Ascending aorta (tissue), 2 donors: ENCODE results near the gene FNDC11. TPM values are rescaled to one million over a fixed set of nuclear protein-coding genes. Genes with fewer than 3 reads are reported as not detected.

Source experiments
- DNase-seq, 2 donors: peaks; one replicate each; pipeline ENCODE4 v3.0.0-alpha.2; 2019; ENCODE audit warnings: low spot score in 2 of 2
- H3K27ac ChIP-seq, 2 donors: fragments of 200-600 bp; sonication (generic); one replicate each; pipeline ENCODE4 v1.5.1; 2016 to 2017; ENCODE audit warnings: mild to moderate bottlenecking in 1 of 2
- H3K27me3 ChIP-seq: fragments of 200-600 bp; sonication (generic); one replicate; pipeline ENCODE4 v1.5.1; 2017
- H3K36me3 ChIP-seq, 2 donors: fragments of 200-600 bp; sonication (generic); one replicate each; pipeline ENCODE4 v1.5.1; 2016
- H3K4me1 ChIP-seq, 2 donors: fragments of 200-600 bp; sonication (generic); one replicate each; pipeline ENCODE4 v1.5.1; 2016 to 2017; ENCODE audit warnings: mild to moderate bottlenecking in 1 of 2
- H3K4me3 ChIP-seq, 2 donors: fragments of 200-600 bp; sonication (generic); one replicate each; pipeline ENCODE4 v1.5.1; 2016 to 2017; ENCODE audit warnings: mild to moderate bottlenecking in 1 of 2
- H3K9me3 ChIP-seq, 2 donors: fragments of 200-600 bp; sonication (generic); one replicate each; pipeline ENCODE4 v1.5.1; 2016
- CTCF ChIP-seq, 3 experiments: fragments of 200-600 bp in 2 of 3; fragments of 450-650 bp in 1 of 3; sonication (generic) in 2 of 3; IDR thresholded peaks; one replicate each; pipeline ENCODE4 v1.5.1; 2016 to 2019; ENCODE audit warnings: antibody characterized with exemption in 3 of 3, mild to moderate bottlenecking in 1 of 3, moderate library complexity in 1 of 3
- intact Hi-C: fragments of 100-400 bp; cut with DNase I; formaldehyde crosslinking; loops from one replicate; pipeline ENCODE4 v1.15.1; 2023
- total RNA-seq: library from RNA; depleted of rRNA; stranded (reverse); fragments of >200 nt; gene quantifications from one replicate; pipeline ENCODE4 v1.1.0, GENCODE V29; 2016

Gene FNDC11
- total RNA-seq, 1 donor from 2014 or later = not detected

- H3K36me3 ChIP-seq = peaks cover 0 to 17% of the 10 kb centered on the region in 2 donors
- no peaks in the 10 kb centered on the region for H3K9me3 ChIP-seq
- H3K4me1 ChIP-seq = peaks cover 13 to 14% of the 10 kb centered on the region in 2 donors
- no peak for TF ChIP-seq CTCF (IDR thresholded peaks at IDR 0.05)
- no peak overlapping the region for H3K4me3 ChIP-seq
- no peaks in the 10 kb centered on the region for H3K27me3 ChIP-seq
- DNase-seq = no peak
- intact Hi-C loops = no loop called here
- H3K27ac ChIP-seq = no peak overlapping the region
Observed at GRCh38 chr20:63525971-63526370, 28.0 kb upstream of the FNDC11 start.

GRCh38 chr20:63527184-63527583 lies 26.8 kb upstream of the FNDC11 start:
- Histone ChIP-seq H3K27me3 (no peaks in the 10 kb centered on the region), H3K4me3 (no peak overlapping the region), H3K27ac (no peak overlapping the region), H3K9me3 (no peaks in the 10 kb centered on the region), H3K4me1 (peaks cover 4% of the 10 kb centered on the region in 2 donors), H3K36me3 (peaks cover 0 to 13% of the 10 kb centered on the region in 2 donors)
- DNase-seq = no peak
- TF ChIP-seq CTCF (IDR thresholded peaks at IDR 0.05) = no peak
- intact Hi-C loops = no loop called here

- no peak overlapping the region for H3K27ac ChIP-seq
- no peak overlapping the region for H3K4me3 ChIP-seq
- no peak for DNase-seq
- no peaks in the 10 kb centered on the region for H3K27me3 ChIP-seq
- no peak for TF ChIP-seq CTCF (IDR thresholded peaks at IDR 0.05)
- no peaks in the 10 kb centered on the region for H3K36me3 ChIP-seq
- no peaks in the 10 kb centered on the region for H3K9me3 ChIP-seq
- H3K4me1 ChIP-seq = no peaks in the 10 kb centered on the region
- intact Hi-C loops = no loop called here
Observed at GRCh38 chr20:63529180-63529860, 24.6 kb upstream of the FNDC11 start.

DNA sequence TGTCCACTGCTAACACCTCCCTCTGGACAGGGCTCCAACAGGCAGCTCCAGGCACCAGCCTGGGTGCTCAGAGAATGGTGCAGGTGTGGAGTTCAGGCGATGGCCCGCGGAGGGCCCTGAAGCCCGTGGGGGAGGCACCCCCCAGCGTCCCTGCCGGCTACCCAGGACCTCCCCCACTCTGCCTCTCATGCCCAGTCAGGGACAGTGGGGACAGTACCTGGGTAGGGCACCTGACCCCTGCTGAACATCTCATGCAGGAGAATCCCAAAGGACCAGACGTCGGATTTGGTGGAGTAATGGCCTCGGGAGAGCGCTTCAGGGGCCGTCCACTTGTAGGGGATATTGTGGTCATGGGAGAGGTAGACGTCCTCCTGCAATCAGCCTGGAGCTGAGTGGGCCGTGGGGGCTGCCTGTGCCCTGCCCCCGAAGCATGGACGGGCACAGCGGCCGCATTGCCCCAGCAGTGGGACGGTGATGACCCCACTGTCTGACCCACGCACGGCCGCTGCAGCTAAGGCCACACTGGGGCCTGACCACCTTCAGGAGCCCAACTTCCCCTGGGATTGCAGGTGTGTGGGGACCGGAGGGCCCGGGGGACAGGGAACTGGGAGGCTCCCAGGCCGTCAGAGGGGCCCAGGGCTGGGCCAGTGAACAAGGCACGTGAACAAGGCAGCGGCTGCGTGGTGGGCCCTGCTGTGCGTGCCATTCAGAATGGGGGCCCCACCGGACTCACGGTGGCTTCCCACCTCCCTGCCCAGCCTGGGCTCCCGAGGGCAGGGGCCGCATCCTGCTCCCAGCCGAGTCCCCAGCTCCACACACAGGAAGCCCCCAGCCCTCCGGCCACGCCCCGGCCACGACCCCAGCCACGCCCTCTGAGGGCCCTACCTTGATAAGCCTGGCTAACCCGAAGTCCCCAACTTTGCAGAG lies 23.8 kb upstream of the FNDC11 start:
- no peaks in the 10 kb centered on the region for H3K4me1 ChIP-seq
- no peak overlapping the region for H3K27ac ChIP-seq
- DNase-seq = no peak
- no peaks in the 10 kb centered on the region for H3K36me3 ChIP-seq
- intact Hi-C loops = no loop called here
- H3K27me3 ChIP-seq = no peaks in the 10 kb centered on the region
- H3K4me3 ChIP-seq = no peak overlapping the region
- TF ChIP-seq CTCF (IDR thresholded peaks at IDR 0.05) = no peak
- no peaks in the 10 kb centered on the region for H3K9me3 ChIP-seq

GRCh38 chr20:63530788-63531160 lies 23.2 kb upstream of the FNDC11 start:
- DNase-seq = no peak
- intact Hi-C loops = no loop called here

More at GRCh38 chr20:63530788-63531160, 23.2 kb upstream of the FNDC11 start:
- H3K4me1 ChIP-seq = no peaks in the 10 kb centered on the region
- TF ChIP-seq CTCF (IDR thresholded peaks at IDR 0.05) = no peak
- H3K27me3 ChIP-seq = no peaks in the 10 kb centered on the region
- H3K4me3 ChIP-seq = no peak overlapping the region
- no peaks in the 10 kb centered on the region for H3K9me3 ChIP-seq
- no peak overlapping the region for H3K27ac ChIP-seq
- no peaks in the 10 kb centered on the region for H3K36me3 ChIP-seq
